Suppressor macrophage treated with lipopolysaccharide for 1 hour (primary cell): Measurements from ENCODE around the gene PCNA.
"Not testable (repeated sequence)": the region's sequence is repeated elsewhere in the genome, so short reads cannot be mapped to it uniquely, and the experiment has no call there.

Source experiments
- DNase-seq, 3 donors: peaks; one replicate each; pipeline ENCODE4 v3.0.0-alpha.2; 2020 to 2022

The PCNA gene

DNA sequence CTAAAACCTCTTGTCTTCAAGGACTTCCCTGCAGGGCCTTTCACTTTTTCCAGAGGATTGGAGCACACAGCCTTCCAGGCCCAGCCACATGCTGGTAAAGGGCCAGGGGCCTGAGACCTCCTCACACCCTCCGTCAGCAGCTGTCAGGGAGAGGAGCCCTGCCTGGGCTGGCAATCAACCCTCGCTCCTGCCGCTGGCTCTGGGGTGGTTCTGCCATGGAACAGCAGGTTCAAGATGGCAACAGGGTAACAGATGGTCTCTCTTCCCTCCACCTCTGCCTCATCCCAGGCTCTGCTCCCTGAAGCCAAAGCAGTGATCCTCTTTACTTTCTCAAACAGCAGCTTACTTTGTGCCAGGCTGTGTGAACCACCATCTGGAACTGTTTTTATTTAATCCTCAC, 23.8 kb downstream of the PCNA start:
- DNase-seq = no peak

GRCh38 chr20:5095454-5095853, 24.3 kb downstream of the PCNA start:
- DNase-seq = no peak

- DNase-seq = no peak
These were observed 26.9 kb downstream of the PCNA start for GRCh38 chr20:5092765-5093339.

- no peak for DNase-seq
These were observed 27.9 kb downstream of the PCNA start for GRCh38 chr20:5091902-5092301.

DNA sequence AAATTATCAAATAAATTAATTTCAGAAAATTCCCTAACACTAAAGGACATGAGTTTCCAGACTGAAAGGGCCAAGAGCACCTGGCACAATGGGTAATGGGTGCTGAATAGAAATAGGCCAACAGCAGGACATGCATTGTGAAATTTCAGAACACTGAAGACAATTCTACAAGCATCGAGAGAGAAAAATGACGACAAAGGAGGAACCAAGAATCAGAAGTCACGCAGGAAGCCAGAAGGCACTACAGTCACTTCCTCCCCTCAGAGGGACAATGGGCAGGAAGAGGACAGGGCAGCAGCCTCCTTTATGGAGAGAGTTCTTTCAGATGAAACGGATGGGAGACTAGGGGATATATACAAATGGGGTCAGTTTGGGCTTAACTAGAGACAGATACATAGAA, 29.6 kb downstream of the PCNA start:
- DNase-seq = peak; percentile 72 to 91 (median 88)

DNA sequence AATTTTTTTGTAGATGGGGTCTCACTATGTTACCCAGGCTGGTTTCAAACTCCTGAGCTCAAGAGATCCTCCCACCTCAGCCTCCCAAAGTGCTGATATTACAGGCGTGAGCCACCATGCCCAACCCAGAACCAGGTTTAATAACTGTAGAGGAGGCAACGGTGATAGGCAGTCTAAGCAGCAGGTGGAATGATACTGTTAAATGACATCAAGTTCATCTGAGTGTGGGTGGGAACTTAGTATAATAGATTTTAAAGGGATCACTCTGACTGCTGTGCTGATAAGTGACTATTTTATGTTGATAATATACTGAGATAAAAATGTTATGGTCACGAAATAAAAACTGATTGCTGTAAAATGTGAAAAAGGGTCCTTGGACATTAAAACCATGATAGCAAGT, 31.1 kb downstream of the PCNA start:
- no peak for DNase-seq

- DNase-seq = peak; percentile 67 to 71 (median 67)
These were observed 34.4 kb downstream of the PCNA start for GRCh38 chr20:5085380-5085779.

- peak; percentile 87 to 98 (median 95) for DNase-seq
These were observed 39.3 kb downstream of the PCNA start for GRCh38 chr20:5080384-5080877.

- peak; percentile 93 to 99 (median 98) for DNase-seq
These were observed 41.3 kb downstream of the PCNA start for GRCh38 chr20:5078399-5078958.

GRCh38 chr20:5077761-5078387, 41.9 kb downstream of the PCNA start:
- DNase-seq = peak in 1 of 3 donors; percentile 33

DNA sequence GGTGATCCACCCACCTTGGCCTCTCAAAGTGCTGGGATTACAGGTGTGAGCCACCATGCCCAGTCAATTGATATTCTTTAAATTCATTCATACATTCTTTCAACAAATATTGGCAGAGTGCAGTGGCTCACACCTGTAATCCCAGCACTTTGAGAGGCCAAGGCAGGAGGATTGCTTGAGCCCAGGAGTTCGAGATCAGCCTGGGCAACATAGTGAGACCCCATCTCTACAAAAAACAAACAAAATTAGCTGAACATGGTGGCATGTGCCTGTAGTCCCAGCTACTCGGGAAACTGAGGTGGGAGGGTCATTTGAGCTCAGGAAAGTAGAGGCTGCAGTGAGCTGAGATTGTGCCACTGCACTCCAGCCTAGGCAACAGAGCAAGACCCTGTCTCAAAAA, 42.8 kb downstream of the PCNA start:
- not testable (repeated sequence) for DNase-seq

DNA sequence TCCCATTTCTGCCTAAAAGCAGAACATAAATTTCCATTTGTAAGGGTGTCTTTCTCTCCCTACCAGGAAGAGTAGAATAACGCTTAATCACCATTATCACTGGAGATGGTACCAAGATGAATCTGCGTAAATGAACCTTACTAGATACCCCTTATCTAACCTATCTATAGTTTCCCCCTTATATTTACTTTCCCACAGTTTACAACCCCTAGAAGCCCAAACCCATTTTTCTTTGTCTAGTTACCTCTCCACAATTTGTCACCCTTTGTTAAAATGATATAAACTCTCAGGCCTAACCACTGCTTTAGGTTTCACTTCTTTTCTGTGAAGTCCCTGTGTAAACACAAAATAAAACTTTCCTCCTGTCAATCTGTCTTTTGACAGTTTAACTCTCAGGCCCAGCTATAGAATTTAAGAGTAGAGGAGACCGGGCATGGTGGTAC, 45.5 kb downstream of the PCNA start:
- DNase-seq = peak in 1 of 3 donors; percentile 40

DNA sequence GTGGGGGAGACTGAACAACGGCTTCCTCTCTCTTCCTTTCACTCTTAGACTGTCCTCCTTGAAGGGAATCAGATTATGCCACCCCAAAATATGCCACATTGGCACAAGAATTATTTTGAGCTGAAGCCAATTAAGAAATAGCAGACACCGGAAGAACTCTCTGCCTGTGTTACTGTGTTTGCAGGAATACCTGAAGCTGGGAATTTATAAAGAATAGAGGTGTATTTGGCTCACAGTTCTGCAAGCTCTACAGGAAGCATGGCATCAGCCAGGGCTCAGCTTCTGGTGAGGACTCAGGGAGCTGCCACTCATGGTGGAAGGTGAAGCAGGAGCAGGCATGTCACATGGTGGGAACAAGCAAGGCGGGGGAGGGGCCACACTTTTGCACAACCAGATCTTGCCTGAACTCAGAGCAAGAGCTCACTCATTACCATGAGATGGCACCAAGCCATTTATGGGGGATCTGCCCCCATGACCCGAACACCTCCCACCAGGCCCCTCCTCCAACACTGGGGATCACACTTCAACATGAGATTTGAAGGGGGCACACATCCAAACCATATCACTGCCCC, 46.0 kb downstream of the PCNA start:
- peak in 2 of 3 donors; percentile 35 to 47 for DNase-seq

DNA sequence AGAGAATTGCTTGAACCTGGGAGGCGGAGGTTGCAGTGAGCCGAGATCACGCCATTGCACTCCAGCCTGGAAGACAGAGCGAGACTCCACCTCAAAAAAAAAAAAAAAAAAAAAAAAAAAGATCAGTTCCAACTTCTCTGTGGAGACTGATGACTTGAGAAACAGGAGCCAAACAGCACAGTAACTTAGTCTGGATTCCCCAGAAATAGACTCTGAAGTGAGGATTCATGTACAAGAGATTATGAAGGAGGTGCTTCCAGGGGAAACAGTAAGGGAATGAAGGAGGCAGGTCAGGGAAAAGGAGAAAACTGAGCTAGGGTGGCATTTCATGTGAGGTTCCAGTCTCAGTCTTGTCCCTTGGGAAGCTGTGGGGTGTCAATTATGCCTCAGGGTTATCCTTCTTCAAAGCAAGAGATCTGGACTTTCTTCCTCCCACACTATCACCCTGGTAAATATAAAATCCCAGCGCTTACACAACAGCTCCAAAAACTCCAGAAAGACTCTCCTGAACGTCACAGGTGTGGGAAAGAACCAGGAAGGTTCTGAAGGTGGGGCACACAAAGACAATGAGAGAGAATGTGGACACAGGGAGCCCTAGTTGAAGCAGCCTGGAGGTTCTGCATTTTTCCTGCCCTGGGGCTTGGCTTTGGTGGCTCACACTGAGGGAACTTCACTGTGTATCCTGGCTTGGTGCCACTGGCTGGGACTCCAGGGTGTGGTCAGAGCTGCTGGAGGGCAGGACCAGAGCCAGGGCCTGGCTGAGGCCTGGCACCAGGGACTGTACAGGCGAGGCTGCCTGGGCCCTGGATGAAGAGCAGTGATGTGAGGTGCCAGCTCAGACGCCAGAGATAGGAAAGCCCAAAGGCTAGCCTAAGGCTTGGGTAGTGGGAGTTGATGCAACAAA, 46.8 kb downstream of the PCNA start:
- peak; percentile 79 to 88 (median 87) for DNase-seq

DNA sequence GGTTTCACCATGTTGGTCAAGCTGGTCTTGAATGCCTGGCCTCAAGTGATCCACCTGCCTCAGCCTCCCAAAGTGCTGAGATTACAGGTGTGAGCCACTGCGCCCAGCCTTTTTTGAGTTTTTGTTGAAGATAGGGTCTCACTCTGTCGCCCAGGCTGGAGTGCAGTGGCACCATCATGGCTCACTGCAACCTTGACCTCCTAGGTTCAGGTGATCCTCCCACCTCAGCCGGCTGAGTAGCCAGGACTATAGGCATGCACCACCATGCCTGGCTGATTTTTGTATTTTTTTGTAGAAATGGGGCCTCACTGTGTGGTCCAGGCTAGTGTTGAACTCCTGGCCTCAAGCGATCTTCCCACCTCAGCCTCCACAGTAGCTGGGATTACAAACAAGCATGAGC, 47.8 kb downstream of the PCNA start:
- DNase-seq = not testable (repeated sequence)

DNA sequence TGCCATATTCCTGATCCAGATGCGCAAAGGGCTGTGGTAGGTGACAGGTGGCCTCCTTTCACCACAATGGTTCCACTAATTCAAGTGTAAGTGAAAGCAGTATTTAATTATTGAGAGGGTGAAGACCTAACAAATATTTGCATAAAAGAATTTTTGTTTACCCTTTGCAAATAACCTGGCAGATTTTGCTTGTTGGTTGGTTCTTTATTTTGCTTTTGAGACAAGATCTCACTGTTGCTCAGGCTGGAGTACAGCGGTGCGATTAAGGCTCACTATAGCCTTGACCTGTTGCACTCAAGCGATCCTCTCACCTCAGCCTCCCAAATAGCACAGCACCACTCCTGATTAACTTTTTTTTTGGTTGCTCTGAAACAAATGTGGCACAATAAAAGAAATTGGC, 49.2 kb downstream of the PCNA start:
- DNase-seq = no peak

DNA sequence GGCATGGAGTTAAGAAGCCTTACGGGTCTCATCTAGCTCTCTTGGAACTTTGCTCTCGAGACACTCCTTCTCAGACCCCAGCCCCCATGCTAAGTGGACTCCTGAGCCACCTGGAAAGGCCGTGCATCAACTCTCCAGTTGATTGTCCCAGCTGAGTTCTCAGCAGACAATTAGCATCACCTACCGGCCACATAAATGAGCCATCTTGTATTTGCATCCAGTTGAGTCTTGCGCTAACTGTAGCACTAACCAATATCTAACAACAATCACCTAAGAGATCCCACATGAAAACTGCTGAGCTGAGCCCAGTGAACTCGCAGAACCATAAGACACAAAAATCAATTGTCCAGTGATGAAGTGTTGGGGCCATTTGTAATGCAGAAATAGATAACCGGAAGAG, 49.7 kb downstream of the PCNA start:
- DNase-seq = no peak

DNA sequence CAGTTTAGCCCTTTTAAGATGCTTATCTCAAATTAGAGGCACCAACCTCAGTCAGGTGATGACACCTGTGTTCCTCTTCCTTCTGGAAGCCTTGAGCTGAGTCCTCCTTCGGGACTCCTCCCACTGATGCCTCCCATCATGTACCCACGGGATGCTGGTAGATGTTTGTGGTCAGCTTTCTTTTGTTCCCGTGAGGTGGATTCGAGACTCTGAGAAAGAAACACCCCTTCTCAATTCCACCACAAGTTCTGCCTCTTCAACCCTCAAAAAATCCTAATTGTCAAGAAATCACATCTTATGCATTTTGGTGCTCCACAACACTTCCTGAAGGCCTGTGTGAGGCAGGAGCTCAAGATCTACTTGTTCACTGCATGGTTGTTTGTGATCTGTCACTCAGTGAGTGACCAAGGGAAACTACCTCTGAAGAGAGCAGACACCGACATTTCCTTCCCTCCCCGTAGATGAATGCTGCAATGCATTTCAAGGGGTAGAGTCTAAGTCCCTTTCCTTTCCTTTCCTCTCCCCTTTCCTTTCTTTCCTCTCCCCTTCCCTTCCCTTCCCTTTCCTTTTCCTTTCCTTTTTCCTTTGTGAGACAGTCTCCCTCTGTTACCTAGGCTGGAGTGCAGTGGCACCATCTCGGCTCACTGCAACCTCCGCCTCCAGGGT, 50.5 kb downstream of the PCNA start:
- peak in 2 of 3 donors; percentile 31 for DNase-seq

- DNase-seq = peak in 2 of 3 donors; percentile 46 to 51
These were observed 51.7 kb downstream of the PCNA start for GRCh38 chr20:5067877-5068645.

- DNase-seq = peak; percentile 97 to 99 (median 97)
These were observed 53.8 kb downstream of the PCNA start for GRCh38 chr20:5065879-5066383.
